ENCODE results near the gene PLA2R1.

DNA sequence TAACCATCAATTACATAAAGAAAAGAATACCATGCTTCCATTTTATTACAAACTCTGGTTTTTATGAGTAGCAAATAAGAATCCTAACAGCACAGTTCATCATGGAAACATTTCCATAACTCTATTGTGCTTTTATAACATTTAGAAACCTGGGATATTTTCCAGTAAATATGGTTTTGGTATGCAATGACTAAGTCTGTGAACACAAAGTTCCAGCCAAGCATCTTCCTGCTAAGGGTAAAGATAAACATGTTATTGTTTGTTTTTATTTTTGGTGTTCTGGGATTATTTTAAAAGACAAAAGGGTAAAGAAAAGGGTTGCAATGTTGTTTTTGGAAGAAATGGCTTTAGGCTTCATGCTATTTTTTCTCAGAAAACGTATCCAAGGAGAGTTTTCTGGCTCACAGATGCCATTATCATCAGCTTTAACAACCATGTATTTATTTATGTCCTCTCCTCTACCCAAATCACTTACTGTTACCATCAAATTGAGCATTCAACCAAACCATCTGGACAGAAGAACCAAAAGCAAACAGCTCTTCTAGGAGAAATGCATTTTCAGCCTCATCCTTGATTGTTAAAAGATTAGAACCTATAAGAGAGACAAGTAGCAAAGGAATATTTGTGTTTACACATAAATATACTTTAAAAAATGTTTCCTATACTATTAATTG is 116.0 kb downstream of the PLA2R1 start:
- TF ChIP-seq POLR2A (IDR thresholded peaks at IDR 0.05), result no peak
- TF ChIP-seq, protein P1, sequence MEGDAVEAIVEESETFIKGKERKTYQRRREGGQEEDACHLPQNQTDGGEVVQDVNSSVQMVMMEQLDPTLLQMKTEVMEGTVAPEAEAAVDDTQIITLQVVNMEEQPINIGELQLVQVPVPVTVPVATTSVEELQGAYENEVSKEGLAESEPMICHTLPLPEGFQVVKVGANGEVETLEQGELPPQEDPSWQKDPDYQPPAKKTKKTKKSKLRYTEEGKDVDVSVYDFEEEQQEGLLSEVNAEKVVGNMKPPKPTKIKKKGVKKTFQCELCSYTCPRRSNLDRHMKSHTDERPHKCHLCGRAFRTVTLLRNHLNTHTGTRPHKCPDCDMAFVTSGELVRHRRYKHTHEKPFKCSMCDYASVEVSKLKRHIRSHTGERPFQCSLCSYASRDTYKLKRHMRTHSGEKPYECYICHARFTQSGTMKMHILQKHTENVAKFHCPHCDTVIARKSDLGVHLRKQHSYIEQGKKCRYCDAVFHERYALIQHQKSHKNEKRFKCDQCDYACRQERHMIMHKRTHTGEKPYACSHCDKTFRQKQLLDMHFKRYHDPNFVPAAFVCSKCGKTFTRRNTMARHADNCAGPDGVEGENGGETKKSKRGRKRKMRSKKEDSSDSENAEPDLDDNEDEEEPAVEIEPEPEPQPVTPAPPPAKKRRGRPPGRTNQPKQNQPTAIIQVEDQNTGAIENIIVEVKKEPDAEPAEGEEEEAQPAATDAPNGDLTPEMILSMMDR (IDR thresholded peaks at IDR 0.05), result no peak
